Fibroblast of the aortic adventitia (primary cell): ENCODE data around the gene DLL1. TPM values are rescaled to one million over a fixed set of nuclear protein-coding genes. Genes with fewer than 3 reads are reported as not detected.

Experiments
- DNase-seq: peaks from one replicate; pipeline ENCODE4 v3.0.0-alpha.2; 2010; ENCODE audit warnings: low read depth
- H3K4me3 ChIP-seq: 2 replicates; pipeline ENCODE4 v1.5.1; 2011; ENCODE audit warnings: low read depth, mild to moderate bottlenecking, control low read depth, low read length, moderate library complexity
- CTCF ChIP-seq: IDR thresholded peaks from 2 replicates; pipeline ENCODE4 v1.5.1; 2011; ENCODE audit warnings: mild to moderate bottlenecking, low read length, control low read depth, inconsistent platforms; ENCODE audit not compliant: insufficient read depth
- small RNA-seq: library from RNA; depleted of rRNA; stranded (forward); fragments of <200 nt; gene quantifications from one replicate; pipeline ENCODE3, GENCODE V24; 2012
- total RNA-seq: library from RNA; depleted of rRNA; stranded (reverse); fragments of >200 nt; gene quantifications from 2 replicates; pipeline ENCODE4 v1.2.3, GENCODE V29; 2012; ENCODE audit warnings: low replicate concordance

DLL1 gene
- total RNA-seq, 1 donor: 0.09 TPM

GRCh38 chr6:170234419-170234818 is 56.5 kb downstream of the DLL1 start:
- DNase-seq: no peak
- no peak overlapping the region for H3K4me3 ChIP-seq
- TF ChIP-seq CTCF: no peak

- no peak for DNase-seq
- no peak overlapping the region for H3K4me3 ChIP-seq
- no peak for TF ChIP-seq CTCF
Observed at GRCh38 chr6:170233286-170234205, 57.3 kb downstream of the DLL1 start.

Small RNA genes within 50 kb of the gene (small RNA-seq; reads per million reads assigned to genes)
- not detected for gene MIR4644

Other genes with a start within 250 kb of the DLL1 start
- gene FAM120B, start 15.7 kb upstream of the DLL1 start, total RNA-seq: 20.4 and 29.4 TPM in 2 replicates